Measurements from ENCODE around the gene ARAF.

ARAF gene

GRCh38 chrX:47543496-47543895 lies 17.5 kb upstream of the ARAF start:
- in situ Hi-C loops (cut with MboI; ENCODE audit: low sequenced_read_pairs), result no loop called here

GRCh38 chrX:47556045-47556623 lies 4.9 kb upstream of the ARAF start:
- no peaks in the 10 kb centered on the region for H3K9me3 ChIP-seq
- in situ Hi-C loops (cut with MboI; ENCODE audit: low sequenced_read_pairs), result no loop called here
- no peaks in the 10 kb centered on the region for H3K36me3 ChIP-seq (replicated peaks)
- H3K27me3 ChIP-seq (ENCODE audit: low read depth), result no peaks in the 10 kb centered on the region
- peaks cover 16% of the 10 kb centered on the region for H3K4me1 ChIP-seq
- H3K4me3 ChIP-seq, result peak overlapping the region; percentile 39
- peak; percentile 95 for DNase-seq (ENCODE audit: low spot score in 2 of 2)

More at GRCh38 chrX:47543496-47543895, 17.5 kb upstream of the ARAF start:
- no peaks in the 10 kb centered on the region for H3K9me3 ChIP-seq
- H3K27me3 ChIP-seq (ENCODE audit: low read depth), result no peaks in the 10 kb centered on the region
- H3K36me3 ChIP-seq (replicated peaks), result no peaks in the 10 kb centered on the region
- H3K4me1 ChIP-seq, result peaks cover 4% of the 10 kb centered on the region
- no peak overlapping the region for H3K4me3 ChIP-seq
- DNase-seq (ENCODE audit: low spot score in 2 of 2), result no peak

- Histone ChIP-seq H3K36me3 (replicated peaks) (peaks cover 10% of the 10 kb centered on the region), H3K4me1 (peaks cover 16% of the 10 kb centered on the region), H3K4me3 (no peak overlapping the region), H3K27me3 (ENCODE audit: low read depth) (no peaks in the 10 kb centered on the region), H3K9me3 (no peaks in the 10 kb centered on the region)
- in situ Hi-C loops (cut with MboI; ENCODE audit: low sequenced_read_pairs), result no loop called here
- no peak for DNase-seq (ENCODE audit: low spot score in 2 of 2)
These were observed 2.6 kb upstream of the ARAF start for GRCh38 chrX:47558436-47558835.

GRCh38 chrX:47560179-47560933 lies 649 bp upstream of the ARAF start:
- peaks cover 29% of the 10 kb centered on the region for H3K36me3 ChIP-seq (replicated peaks)
- peak overlapping the region; percentile 97 for H3K4me3 ChIP-seq
- H3K9me3 ChIP-seq, result no peaks in the 10 kb centered on the region
- H3K4me1 ChIP-seq, result peaks cover 16% of the 10 kb centered on the region
- in situ Hi-C loops (cut with MboI; ENCODE audit: low sequenced_read_pairs), result loop anchor here (5.0 kb wide), 1 partner anchor 87 kb away; no protein-coding TSS in a partner anchor
- peak in 1 of 2 experiments; percentile 43 for DNase-seq (ENCODE audit: low spot score in 2 of 2)
- H3K27me3 ChIP-seq (ENCODE audit: low read depth), result no peaks in the 10 kb centered on the region

GRCh38 chrX:47561659-47562151 lies 700 bp downstream of the ARAF start:
- Histone ChIP-seq H3K9me3 (no peaks in the 10 kb centered on the region), H3K27me3 (ENCODE audit: low read depth) (no peaks in the 10 kb centered on the region), H3K36me3 (replicated peaks) (peaks cover 39% of the 10 kb centered on the region), H3K4me3 (peak overlapping the region; percentile 97), H3K4me1 (peaks cover 14% of the 10 kb centered on the region)
- in situ Hi-C loops (cut with MboI; ENCODE audit: low sequenced_read_pairs), result loop anchor here (5.0 kb wide), 1 partner anchor 86 kb away; no protein-coding TSS in a partner anchor
- DNase-seq (ENCODE audit: low spot score in 2 of 2), result no peak

- no peaks in the 10 kb centered on the region for H3K27me3 ChIP-seq (ENCODE audit: low read depth)
- in situ Hi-C loops (cut with MboI; ENCODE audit: low sequenced_read_pairs), result loop anchor here (5.0 kb wide), 1 partner anchor 85 kb away; no protein-coding TSS in a partner anchor
- H3K9me3 ChIP-seq, result no peaks in the 10 kb centered on the region
- DNase-seq (ENCODE audit: low spot score in 2 of 2), result peak; percentile 11 to 52
- H3K36me3 ChIP-seq (replicated peaks), result peaks cover 49% of the 10 kb centered on the region
- H3K4me1 ChIP-seq, result peaks cover 14% of the 10 kb centered on the region
- H3K4me3 ChIP-seq, result no peak overlapping the region
These were observed 1.7 kb downstream of the ARAF start for GRCh38 chrX:47562615-47563243.

GRCh38 chrX:47563801-47564315 lies 2.9 kb downstream of the ARAF start:
- DNase-seq (ENCODE audit: low spot score in 2 of 2), result no peak
- no peaks in the 10 kb centered on the region for H3K27me3 ChIP-seq (ENCODE audit: low read depth)
- no peaks in the 10 kb centered on the region for H3K9me3 ChIP-seq
- H3K4me1 ChIP-seq, result peaks cover 14% of the 10 kb centered on the region
- H3K36me3 ChIP-seq (replicated peaks), result peaks cover 57% of the 10 kb centered on the region
- in situ Hi-C loops (cut with MboI; ENCODE audit: low sequenced_read_pairs), result loop anchor here (5.0 kb wide), 1 partner anchor 83 kb away; no protein-coding TSS in a partner anchor
- no peak overlapping the region for H3K4me3 ChIP-seq

- DNase-seq (ENCODE audit: low spot score in 2 of 2), result no peak
- H3K36me3 ChIP-seq (replicated peaks), result peaks cover 63% of the 10 kb centered on the region
- no peaks in the 10 kb centered on the region for H3K9me3 ChIP-seq
- no peak overlapping the region for H3K4me3 ChIP-seq
- no peaks in the 10 kb centered on the region for H3K27me3 ChIP-seq (ENCODE audit: low read depth)
- in situ Hi-C loops (cut with MboI; ENCODE audit: low sequenced_read_pairs), result loop anchor here (5.0 kb wide), 1 partner anchor 83 kb away; no protein-coding TSS in a partner anchor
- H3K4me1 ChIP-seq, result peaks cover 12% of the 10 kb centered on the region
These were observed 3.6 kb downstream of the ARAF start for GRCh38 chrX:47564438-47565085.

- in situ Hi-C loops (cut with MboI; ENCODE audit: low sequenced_read_pairs), result no loop called here
- peaks cover 79% of the 10 kb centered on the region for H3K36me3 ChIP-seq (replicated peaks)
- H3K9me3 ChIP-seq, result no peaks in the 10 kb centered on the region
- no peak overlapping the region for H3K4me3 ChIP-seq
- no peak for DNase-seq (ENCODE audit: low spot score in 2 of 2)
- H3K4me1 ChIP-seq, result no peaks in the 10 kb centered on the region
- H3K27me3 ChIP-seq (ENCODE audit: low read depth), result no peaks in the 10 kb centered on the region
These were observed 5.8 kb downstream of the ARAF start for GRCh38 chrX:47566841-47567240.

GRCh38 chrX:47568656-47569295 lies 7.8 kb downstream of the ARAF start:
- peak; percentile 22 to 69 for DNase-seq (ENCODE audit: low spot score in 2 of 2)
- Histone ChIP-seq H3K4me3 (no peak overlapping the region), H3K36me3 (replicated peaks) (peaks cover 68% of the 10 kb centered on the region), H3K27me3 (ENCODE audit: low read depth) (no peaks in the 10 kb centered on the region), H3K4me1 (no peaks in the 10 kb centered on the region), H3K9me3 (no peaks in the 10 kb centered on the region)
- in situ Hi-C loops (cut with MboI; ENCODE audit: low sequenced_read_pairs), result no loop called here

GRCh38 chrX:47570794-47571193 lies 9.8 kb downstream of the ARAF start:
- Histone ChIP-seq H3K9me3 (no peaks in the 10 kb centered on the region), H3K36me3 (replicated peaks) (peaks cover 52% of the 10 kb centered on the region), H3K27me3 (ENCODE audit: low read depth) (no peaks in the 10 kb centered on the region), H3K4me1 (no peaks in the 10 kb centered on the region), H3K4me3 (no peak overlapping the region)
- no peak for DNase-seq (ENCODE audit: low spot score in 2 of 2)
- in situ Hi-C loops (cut with MboI; ENCODE audit: low sequenced_read_pairs), result no loop called here

- Histone ChIP-seq H3K36me3 (replicated peaks) (peaks cover 48% of the 10 kb centered on the region), H3K4me3 (no peak overlapping the region), H3K4me1 (no peaks in the 10 kb centered on the region), H3K27me3 (ENCODE audit: low read depth) (no peaks in the 10 kb centered on the region), H3K9me3 (no peaks in the 10 kb centered on the region)
- in situ Hi-C loops (cut with MboI; ENCODE audit: low sequenced_read_pairs), result no loop called here
- DNase-seq (ENCODE audit: low spot score in 2 of 2), result no peak
These were observed 10.2 kb downstream of the ARAF start for GRCh38 chrX:47571215-47571614.

GRCh38 chrX:47571896-47572295 lies 10.9 kb downstream of the ARAF start:
- no peaks in the 10 kb centered on the region for H3K4me1 ChIP-seq
- in situ Hi-C loops (cut with MboI; ENCODE audit: low sequenced_read_pairs), result no loop called here

More at GRCh38 chrX:47571896-47572295, 10.9 kb downstream of the ARAF start:
- Histone ChIP-seq H3K27me3 (ENCODE audit: low read depth) (no peaks in the 10 kb centered on the region), H3K36me3 (replicated peaks) (peaks cover 41% of the 10 kb centered on the region), H3K9me3 (no peaks in the 10 kb centered on the region), H3K4me3 (no peak overlapping the region)
- no peak for DNase-seq (ENCODE audit: low spot score in 2 of 2)
